GM21786 (cell line): ENCODE results near the gene CSNK2A1.

Source experiments
- ATAC-seq: cut with Tn5 transposase; IDR thresholded peaks from one replicate; pipeline ENCODE4 v1.9.1; 2021; ENCODE audit not compliant: unreplicated experiment

CSNK2A1 gene

GRCh38 chr20:432208-432607 is 111.4 kb downstream of the CSNK2A1 start:
- ATAC-seq: no peak

- ATAC-seq: no peak
Observed at GRCh38 chr20:431012-431904, 112.3 kb downstream of the CSNK2A1 start.

- ATAC-seq: no peak
Observed at GRCh38 chr20:430091-430999, 113.2 kb downstream of the CSNK2A1 start.

GRCh38 chr20:428658-429200 is 114.9 kb downstream of the CSNK2A1 start:
- ATAC-seq: no peak

- ATAC-seq: no peak
Observed at GRCh38 chr20:427849-428657, 115.5 kb downstream of the CSNK2A1 start.

GRCh38 chr20:427401-427800 is 116.2 kb downstream of the CSNK2A1 start:
- ATAC-seq: no peak

GRCh38 chr20:426566-426965 is 117.0 kb downstream of the CSNK2A1 start:
- ATAC-seq: no peak
